NCI-H2171 treated with DMSO at 0.1 percent for 48 hours (cell line): ENCODE data around the gene PTPN9.
"Not testable (repeated sequence)": the region's sequence is repeated elsewhere in the genome, so short reads cannot be mapped to it uniquely, and the experiment has no call there.

Experiments used
- DNase-seq: peaks from one replicate; lab custom pipeline; 2025; lab: John Stamatoyannopoulos, UW

Gene PTPN9

GRCh38 chr15:75453703-75454470, 125.2 kb downstream of the PTPN9 start:
- peak; percentile 100 for DNase-seq

- DNase-seq: peak; percentile 65
Measured at GRCh38 chr15:75452865-75453702, 126.0 kb downstream of the PTPN9 start.

- DNase-seq: peak; percentile 88
Measured at GRCh38 chr15:75452364-75452864, 126.7 kb downstream of the PTPN9 start.

DNA sequence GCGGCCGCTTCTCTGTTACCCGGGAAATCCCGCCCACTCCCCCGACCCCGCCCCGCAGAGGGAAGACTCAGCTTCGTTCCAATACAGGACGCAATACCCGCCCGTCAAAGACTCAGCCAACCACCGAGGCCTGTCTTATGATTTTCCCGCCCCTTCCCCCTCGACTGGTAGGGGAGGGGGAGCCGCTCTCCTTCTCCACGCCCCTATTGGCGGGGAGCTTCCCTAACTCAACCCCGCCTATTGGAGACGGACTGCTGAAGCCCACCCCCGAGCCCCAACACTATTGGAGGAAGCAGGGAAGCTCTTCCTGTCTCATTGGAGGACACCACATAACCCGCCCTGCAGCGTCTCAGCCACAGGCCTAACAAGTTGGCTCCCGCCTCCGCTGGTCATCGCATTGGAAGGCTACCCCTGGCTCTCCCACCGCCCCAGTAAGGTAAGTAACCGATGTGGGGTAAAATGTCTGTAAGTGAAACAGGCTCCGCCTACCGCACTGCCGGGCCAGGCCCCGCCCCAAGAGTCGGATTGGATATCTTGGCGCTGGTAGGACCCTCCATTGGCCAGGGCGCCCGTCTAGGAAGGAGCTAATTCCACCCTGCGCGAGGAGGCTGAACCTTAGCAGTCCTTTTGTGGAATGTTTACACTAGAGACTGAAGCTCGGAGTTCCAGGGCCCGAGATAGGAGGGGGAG, 127.3 kb downstream of the PTPN9 start, which contains the start of gene SIN3A:
TSS of gene SIN3A (minus strand) at position 17 of the 690 bp plus-strand sequence. CDS start 21,315 bp downstream, outside the sequence.
- DNase-seq: peak; percentile 100

DNA sequence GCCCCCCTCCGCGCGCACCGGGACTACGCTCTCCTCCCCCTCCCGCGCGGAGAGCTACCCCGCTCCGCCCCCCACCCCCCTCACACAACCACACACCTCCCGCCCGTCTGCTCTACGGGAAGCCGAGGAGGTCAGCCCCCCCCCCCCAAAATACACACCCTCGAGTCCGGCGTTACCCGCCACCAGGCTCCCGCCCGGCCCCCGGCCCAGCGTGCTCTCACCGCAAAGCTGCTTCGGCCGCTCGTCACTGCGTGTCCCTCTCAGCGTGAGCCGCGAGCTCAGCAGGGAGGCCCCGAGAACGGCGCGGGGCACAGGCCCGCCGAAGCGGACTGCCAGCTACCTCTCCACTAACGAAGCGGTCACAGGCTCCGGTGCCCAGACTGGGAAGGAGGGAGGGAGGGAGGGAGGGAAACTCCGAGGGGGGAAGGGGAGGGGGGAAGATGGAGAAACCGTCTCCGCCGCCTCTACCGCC, 127.9 kb downstream of the PTPN9 start:
- no peak for DNase-seq

- peak; percentile 97 for DNase-seq
Measured at GRCh38 chr15:75450307-75451201, 128.6 kb downstream of the PTPN9 start.

DNA sequence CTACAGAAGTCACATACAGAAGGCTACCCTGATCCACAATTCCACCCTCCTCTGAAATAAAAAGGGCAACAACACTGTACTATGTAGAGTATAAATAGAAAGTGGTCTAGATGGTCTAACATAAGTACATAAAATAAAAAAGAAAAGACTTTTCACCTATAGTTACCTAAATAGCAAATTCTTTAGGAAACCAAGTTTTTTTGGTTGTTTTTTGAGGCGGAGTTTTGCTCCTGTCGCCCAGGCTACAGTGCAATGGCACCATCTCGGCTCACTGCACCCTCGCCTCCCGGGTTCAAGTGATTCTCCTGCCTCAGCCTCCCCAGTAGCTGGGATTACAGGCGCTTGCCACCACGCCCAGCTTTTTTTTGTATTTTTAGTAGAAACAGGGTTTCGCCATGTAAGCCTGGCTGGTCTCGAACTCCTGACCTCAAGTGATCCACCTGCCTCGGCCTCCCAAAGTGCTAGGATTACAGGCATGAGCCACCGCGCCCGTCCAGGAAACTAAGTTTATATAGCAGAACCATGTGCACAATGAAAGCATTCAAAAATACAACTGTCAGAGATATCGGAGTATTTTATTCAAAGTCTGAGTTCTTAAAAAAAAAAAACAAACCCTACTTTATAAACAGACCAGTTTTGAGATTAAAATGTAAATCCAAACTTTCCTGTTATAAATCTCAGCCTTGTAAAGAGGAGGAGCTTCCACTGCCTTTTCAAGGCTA, 129.4 kb downstream of the PTPN9 start:
- DNase-seq: no peak

DNA sequence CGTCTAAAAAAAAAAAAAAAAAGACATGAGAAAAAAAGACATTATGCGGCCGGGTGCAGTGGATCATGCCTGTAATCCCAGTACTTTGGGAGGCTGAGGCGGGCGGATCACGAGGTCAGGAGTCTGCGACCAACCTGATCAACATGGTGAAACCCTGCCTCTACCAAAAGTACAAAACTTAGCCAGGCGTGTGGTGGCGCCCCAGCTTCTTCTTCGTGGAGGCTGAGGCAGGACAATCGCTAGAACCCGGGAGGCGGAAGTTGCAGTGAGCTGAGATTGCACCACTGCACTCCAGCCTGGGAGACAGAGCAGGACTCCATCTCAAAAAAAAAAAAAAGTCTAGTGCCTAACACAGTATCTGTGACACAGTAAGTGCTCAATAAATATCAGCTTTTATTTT, 130.9 kb downstream of the PTPN9 start:
- not testable (repeated sequence) for DNase-seq

DNA sequence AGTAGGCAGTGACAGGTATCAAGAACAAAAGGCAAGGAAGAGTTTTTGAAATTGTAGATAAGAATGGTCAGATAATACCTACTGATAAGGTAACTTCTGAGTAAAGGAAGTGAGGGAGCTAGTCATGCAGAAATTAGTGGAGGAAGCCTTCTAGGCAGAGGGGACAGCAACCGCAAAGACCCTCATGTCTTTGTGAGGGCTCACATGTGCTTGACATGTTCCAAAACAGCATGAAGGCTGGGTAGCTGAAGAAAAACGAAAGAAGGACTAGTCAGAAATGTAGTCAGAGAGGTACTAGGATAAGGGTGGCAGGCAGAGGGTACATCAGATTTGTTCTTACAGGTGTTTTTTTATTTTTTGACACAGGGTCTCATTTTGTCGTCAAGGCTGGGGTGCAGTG, 133.0 kb downstream of the PTPN9 start:
- no peak for DNase-seq

- not testable (repeated sequence) for DNase-seq
Measured at GRCh38 chr15:75445324-75445723, 133.8 kb downstream of the PTPN9 start.

DNA sequence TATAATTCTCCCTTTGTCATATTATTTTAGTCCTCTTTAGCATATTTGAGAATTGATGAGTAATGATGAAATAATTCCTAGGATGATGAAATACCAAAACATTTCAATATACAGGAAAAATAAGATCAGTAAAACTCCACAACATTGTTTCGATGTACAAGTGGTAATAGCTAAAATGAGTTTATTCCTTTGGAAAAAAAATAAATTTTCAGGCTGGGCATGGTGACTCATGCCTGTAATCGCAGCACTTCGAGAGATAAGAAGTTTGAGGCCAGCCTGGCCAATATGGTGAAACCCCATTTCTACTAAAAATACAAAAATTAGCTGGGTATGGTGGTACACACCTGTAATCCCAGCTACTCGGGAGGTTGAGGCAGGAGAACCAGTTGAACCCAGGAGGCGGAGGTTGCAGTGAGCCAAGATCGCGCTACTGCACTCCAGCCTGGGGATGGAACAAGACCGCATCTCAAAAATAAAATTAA, 135.1 kb downstream of the PTPN9 start:
- DNase-seq: not testable (repeated sequence)

- DNase-seq: no peak
Measured at GRCh38 chr15:75437721-75438120, 141.4 kb downstream of the PTPN9 start.

DNA sequence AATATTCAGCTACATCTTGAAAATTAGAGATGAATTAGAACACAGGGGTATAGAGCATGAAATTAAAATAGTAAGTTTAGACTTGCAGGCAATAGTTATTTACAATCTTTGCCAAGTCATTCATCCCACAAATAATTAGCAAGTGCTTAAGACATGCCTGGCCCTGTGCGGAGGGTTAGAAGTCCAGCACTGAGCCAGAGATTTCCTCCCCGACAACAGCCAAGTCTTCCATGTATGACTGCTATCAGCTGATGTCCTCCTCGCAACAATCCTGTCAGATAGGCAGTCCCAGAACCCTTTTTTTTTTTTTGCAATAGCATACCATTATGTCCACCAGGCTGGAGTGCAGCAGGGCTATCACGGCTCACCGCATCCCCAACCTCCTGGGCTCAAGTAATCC, 142.2 kb downstream of the PTPN9 start:
- no peak for DNase-seq

DNA sequence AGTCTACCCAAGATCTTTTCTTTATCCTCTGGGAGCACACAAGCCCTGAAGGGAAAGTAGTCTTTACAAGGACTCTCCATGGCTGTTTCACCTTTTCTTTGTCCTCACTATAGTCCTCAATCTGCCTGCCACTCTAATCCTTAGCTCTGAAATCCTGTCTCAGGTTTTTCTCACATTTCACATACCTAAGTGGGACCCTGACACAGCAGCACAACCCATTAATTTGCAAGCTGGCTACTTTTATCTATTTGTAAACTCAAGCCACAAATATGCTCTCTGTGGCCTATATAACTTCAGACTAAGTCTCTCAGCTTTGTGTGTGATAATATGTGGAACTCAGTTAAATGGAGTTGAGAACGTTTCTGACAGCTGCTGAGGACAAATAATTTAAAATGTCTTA, 147.4 kb downstream of the PTPN9 start:
- no peak for DNase-seq

DNA sequence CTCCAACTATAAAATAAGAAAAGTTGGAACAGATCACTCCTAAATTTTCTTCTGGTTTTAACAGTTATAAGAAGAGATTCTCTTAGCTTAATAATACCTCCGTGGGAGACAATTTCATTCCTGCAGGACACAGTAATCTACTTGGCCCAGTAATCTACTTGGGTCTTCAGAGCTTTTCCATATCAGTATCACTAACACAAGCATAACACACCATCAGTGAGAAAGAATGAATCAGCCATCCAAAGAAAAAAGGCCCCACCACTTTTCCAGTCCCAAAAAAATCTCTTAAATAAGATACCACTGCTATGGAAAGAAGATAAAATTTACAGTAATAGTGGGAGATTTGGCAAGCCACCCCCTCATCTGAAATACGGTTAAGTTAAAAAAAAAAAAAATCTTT, 147.8 kb downstream of the PTPN9 start:
- no peak for DNase-seq

- DNase-seq: no peak
Measured at GRCh38 chr15:75430259-75430658, 148.9 kb downstream of the PTPN9 start.

DNA sequence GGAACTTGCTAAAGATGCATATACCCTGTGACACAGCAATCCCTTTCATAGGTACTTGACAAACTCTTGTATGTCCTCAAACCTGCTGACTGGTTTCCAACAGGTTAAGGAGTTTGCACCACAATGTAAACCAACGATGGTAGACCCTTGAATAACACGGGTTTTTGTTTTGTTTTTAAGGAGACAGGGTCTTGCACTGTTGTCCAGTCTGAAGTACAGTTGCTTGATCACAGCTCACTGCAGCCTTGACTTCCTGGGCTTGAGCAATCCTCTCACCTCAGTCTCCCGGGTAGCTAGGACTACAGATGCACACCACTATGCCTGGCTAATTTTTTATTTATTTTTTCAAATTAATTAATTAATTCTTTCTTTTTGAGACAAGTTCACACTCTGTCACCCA, 151.0 kb downstream of the PTPN9 start:
- no peak for DNase-seq

GRCh38 chr15:75425966-75426500, 153.1 kb downstream of the PTPN9 start:
- peak; percentile 27 for DNase-seq

- no peak for DNase-seq
Measured at GRCh38 chr15:75422554-75422953, 156.6 kb downstream of the PTPN9 start.

- no peak for DNase-seq
Measured at GRCh38 chr15:75420698-75421097, 158.4 kb downstream of the PTPN9 start.
